K562 (cell line): ENCODE measurements around the gene RPAIN.

Experiments used
- TF ChIP-seq, protein P1 (sequence below): sonication (generic); formaldehyde crosslinking; IDR thresholded peaks from 2 replicates; pipeline ENCODE4 v1.8.1; 2023; ENCODE audit warnings: mild to moderate bottlenecking, missing genetic modification reagents
- TF ChIP-seq, protein P2 (sequence below): fragments of 450-650 bp; conservative IDR thresholded peaks from 2 replicates; pipeline ENCODE4 v1.6.1; 2016; ENCODE audit warnings: missing genetic modification characterization, low read depth, mild to moderate bottlenecking, control low read depth, missing compliant biosample characterization

- TF ChIP-seq, protein P1, sequence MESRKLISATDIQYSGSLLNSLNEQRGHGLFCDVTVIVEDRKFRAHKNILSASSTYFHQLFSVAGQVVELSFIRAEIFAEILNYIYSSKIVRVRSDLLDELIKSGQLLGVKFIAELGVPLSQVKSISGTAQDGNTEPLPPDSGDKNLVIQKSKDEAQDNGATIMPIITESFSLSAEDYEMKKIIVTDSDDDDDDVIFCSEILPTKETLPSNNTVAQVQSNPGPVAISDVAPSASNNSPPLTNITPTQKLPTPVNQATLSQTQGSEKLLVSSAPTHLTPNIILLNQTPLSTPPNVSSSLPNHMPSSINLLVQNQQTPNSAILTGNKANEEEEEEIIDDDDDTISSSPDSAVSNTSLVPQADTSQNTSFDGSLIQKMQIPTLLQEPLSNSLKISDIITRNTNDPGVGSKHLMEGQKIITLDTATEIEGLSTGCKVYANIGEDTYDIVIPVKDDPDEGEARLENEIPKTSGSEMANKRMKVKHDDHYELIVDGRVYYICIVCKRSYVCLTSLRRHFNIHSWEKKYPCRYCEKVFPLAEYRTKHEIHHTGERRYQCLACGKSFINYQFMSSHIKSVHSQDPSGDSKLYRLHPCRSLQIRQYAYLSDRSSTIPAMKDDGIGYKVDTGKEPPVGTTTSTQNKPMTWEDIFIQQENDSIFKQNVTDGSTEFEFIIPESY (CRISPR knock-in tag), result no peak
- TF ChIP-seq, protein P2, sequence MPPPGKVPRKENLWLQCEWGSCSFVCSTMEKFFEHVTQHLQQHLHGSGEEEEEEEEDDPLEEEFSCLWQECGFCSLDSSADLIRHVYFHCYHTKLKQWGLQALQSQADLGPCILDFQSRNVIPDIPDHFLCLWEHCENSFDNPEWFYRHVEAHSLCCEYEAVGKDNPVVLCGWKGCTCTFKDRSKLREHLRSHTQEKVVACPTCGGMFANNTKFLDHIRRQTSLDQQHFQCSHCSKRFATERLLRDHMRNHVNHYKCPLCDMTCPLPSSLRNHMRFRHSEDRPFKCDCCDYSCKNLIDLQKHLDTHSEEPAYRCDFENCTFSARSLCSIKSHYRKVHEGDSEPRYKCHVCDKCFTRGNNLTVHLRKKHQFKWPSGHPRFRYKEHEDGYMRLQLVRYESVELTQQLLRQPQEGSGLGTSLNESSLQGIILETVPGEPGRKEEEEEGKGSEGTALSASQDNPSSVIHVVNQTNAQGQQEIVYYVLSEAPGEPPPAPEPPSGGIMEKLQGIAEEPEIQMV (tag), result no peak
Observed at GRCh38 chr17:5443728-5444127, 23.7 kb downstream of the RPAIN start.
